HCT116 (cell line): ENCODE measurements around the gene FAM236B.
"Not testable (repeated sequence)": the region's sequence is repeated elsewhere in the genome, so short reads cannot be mapped to it uniquely, and the experiment has no call there.

Source experiments
- POLR2A ChIP-seq: IDR thresholded peaks from 2 replicates; pipeline ENCODE4 v1.7.0; 2011; ENCODE audit warnings: borderline replicate concordance; ENCODE audit not compliant: insufficient read depth, insufficient read length; ENCODE audit errors: extremely low read depth
- TF ChIP-seq, protein P1 (sequence below), 3 experiments: fragments of 200-600 bp in 1 of 3; sonication (generic) in 1 of 3; IDR thresholded peaks in 2 of 3; conservative IDR thresholded peaks in 1 of 3; 2 replicates each; pipeline ENCODE4 v1.5.1; 2012 to 2017; ENCODE audit warnings: low read depth in 2 of 3, low read length in 2 of 3, antibody characterized with exemption in 1 of 3, borderline replicate concordance in 1 of 3, control low read depth in 1 of 3, mild to moderate bottlenecking in 1 of 3, mixed read lengths in 1 of 3, mixed run types in 1 of 3, moderate library complexity in 1 of 3; ENCODE audit not compliant: insufficient read depth in 1 of 3

DNA sequence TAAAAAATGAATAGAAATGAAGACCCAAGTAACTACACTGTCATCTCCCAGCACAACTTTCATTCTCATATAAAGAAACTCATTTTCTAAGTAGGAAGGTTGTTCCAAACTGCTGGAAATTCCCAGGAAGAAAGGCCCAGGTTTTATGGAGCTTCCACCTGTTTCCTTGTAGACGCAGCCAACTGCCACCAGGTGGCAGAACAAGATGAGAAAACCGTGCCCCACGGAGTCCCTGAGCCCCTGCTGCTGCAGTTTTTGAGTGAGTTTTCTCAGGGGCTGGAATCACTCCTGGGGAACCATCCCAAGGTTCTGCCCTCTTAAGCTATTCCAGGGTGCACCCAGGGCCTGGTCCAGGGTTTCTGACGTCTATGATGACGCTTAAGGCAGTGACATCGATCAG is 1.5 kb upstream of the FAM236B start:
- TF ChIP-seq, protein P1, sequence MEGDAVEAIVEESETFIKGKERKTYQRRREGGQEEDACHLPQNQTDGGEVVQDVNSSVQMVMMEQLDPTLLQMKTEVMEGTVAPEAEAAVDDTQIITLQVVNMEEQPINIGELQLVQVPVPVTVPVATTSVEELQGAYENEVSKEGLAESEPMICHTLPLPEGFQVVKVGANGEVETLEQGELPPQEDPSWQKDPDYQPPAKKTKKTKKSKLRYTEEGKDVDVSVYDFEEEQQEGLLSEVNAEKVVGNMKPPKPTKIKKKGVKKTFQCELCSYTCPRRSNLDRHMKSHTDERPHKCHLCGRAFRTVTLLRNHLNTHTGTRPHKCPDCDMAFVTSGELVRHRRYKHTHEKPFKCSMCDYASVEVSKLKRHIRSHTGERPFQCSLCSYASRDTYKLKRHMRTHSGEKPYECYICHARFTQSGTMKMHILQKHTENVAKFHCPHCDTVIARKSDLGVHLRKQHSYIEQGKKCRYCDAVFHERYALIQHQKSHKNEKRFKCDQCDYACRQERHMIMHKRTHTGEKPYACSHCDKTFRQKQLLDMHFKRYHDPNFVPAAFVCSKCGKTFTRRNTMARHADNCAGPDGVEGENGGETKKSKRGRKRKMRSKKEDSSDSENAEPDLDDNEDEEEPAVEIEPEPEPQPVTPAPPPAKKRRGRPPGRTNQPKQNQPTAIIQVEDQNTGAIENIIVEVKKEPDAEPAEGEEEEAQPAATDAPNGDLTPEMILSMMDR (IDR thresholded peaks at IDR 0.05 in 2 of 3, conservative IDR thresholded peaks at IDR 0.05 in 1 of 3; ENCODE audit: borderline replicate concordance in 1 of 3, insufficient read depth in 1 of 3, low read depth in 2 of 3, low read length in 2 of 3), result not testable (repeated sequence)
- not testable (repeated sequence) for TF ChIP-seq POLR2A
